Loucy (cell line): Measurements from ENCODE around the gene CPOX.
A peak's percentile ranks its signal among the peaks of the same experiment; 100 is the strongest.
"Not testable (repeated sequence)": the region's sequence is repeated elsewhere in the genome, so short reads cannot be mapped to it uniquely, and the experiment has no call there.

Source experiments
- H2AFZ ChIP-seq: fragments of 200-600 bp; sonication (generic); 2 replicates; pipeline ENCODE4 v1.6.0; 2016; ENCODE audit warnings: antibody characterized with exemption, mild to moderate bottlenecking, low read length, moderate library complexity
- H3F3A ChIP-seq: fragments of 200-600 bp; 2 replicates; pipeline ENCODE4 v1.6.0; 2016; ENCODE audit warnings: antibody characterized with exemption, low read depth, mild to moderate bottlenecking
- H3K27me3 ChIP-seq: fragments of 200-600 bp; sonication (generic); 2 replicates; pipeline ENCODE4 v1.6.1; 2014; ENCODE audit warnings: low read length, mild to moderate bottlenecking; ENCODE audit not compliant: insufficient read depth, poor library complexity, severe bottlenecking
- H3K36me3 ChIP-seq: fragments of 200-600 bp; sonication (generic); 2 replicates; pipeline ENCODE4 v1.6.1; 2016; ENCODE audit warnings: low read length; ENCODE audit not compliant: insufficient read depth
- H3K4me1 ChIP-seq: fragments of 200-600 bp; sonication (generic); 2 replicates; pipeline ENCODE4 v1.5.1; 2014; ENCODE audit warnings: low read length, mild to moderate bottlenecking; ENCODE audit not compliant: insufficient read depth, poor library complexity, severe bottlenecking
- H3K4me2 ChIP-seq: fragments of 200-600 bp; sonication (generic); 2 replicates; pipeline ENCODE4 v1.6.0; 2014; ENCODE audit warnings: antibody characterized with exemption, low read length, low read depth, mild to moderate bottlenecking; ENCODE audit not compliant: poor library complexity, severe bottlenecking
- H3K4me3 ChIP-seq: fragments of 200-600 bp; sonication (generic); 2 replicates; pipeline ENCODE4 v1.5.1; 2014; ENCODE audit warnings: low read length, mild to moderate bottlenecking, mixed read lengths; ENCODE audit not compliant: poor library complexity, severe bottlenecking
- H3K79me2 ChIP-seq: fragments of 200-600 bp; sonication (generic); 2 replicates; pipeline ENCODE4 v1.6.1; 2014; ENCODE audit warnings: low read length; ENCODE audit not compliant: insufficient read depth
- H3K9ac ChIP-seq: fragments of 200-600 bp; sonication (generic); 2 replicates; pipeline ENCODE4 v1.6.0; 2014; ENCODE audit warnings: mild to moderate bottlenecking, low read depth, low read length, moderate library complexity; ENCODE audit not compliant: poor library complexity, severe bottlenecking
- H3K9me2 ChIP-seq: fragments of 200-600 bp; sonication (generic); replicated peaks from 2 replicates; pipeline ENCODE4 v1.6.1; 2016; ENCODE audit warnings: low read depth, low read length, mixed read lengths
- H3K9me3 ChIP-seq: fragments of 200-600 bp; sonication (generic); 2 replicates; pipeline ENCODE4 v1.6.1; 2014; ENCODE audit warnings: mild to moderate bottlenecking, antibody characterized with exemption, low read length, low read depth; ENCODE audit not compliant: insufficient read depth
- H4K20me1 ChIP-seq: fragments of 200-600 bp; sonication (generic); 2 replicates; pipeline ENCODE4 v1.6.0; 2014; ENCODE audit warnings: antibody characterized with exemption, low read length, mild to moderate bottlenecking; ENCODE audit not compliant: insufficient read depth, poor library complexity, severe bottlenecking
- EZH2phosphoT487 ChIP-seq: fragments of 200-600 bp; IDR thresholded peaks from 2 replicates; pipeline ENCODE4 v1.6.1; 2018; ENCODE audit warnings: antibody characterized with exemption, mild to moderate bottlenecking, moderate library complexity, borderline replicate concordance
- TF ChIP-seq, protein P1 (sequence below): fragments of 200-600 bp; sonication (generic); conservative IDR thresholded peaks from 2 replicates; pipeline ENCODE4 v1.5.1; 2014; ENCODE audit warnings: mild to moderate bottlenecking, antibody characterized with exemption, low read length

Gene CPOX

DNA sequence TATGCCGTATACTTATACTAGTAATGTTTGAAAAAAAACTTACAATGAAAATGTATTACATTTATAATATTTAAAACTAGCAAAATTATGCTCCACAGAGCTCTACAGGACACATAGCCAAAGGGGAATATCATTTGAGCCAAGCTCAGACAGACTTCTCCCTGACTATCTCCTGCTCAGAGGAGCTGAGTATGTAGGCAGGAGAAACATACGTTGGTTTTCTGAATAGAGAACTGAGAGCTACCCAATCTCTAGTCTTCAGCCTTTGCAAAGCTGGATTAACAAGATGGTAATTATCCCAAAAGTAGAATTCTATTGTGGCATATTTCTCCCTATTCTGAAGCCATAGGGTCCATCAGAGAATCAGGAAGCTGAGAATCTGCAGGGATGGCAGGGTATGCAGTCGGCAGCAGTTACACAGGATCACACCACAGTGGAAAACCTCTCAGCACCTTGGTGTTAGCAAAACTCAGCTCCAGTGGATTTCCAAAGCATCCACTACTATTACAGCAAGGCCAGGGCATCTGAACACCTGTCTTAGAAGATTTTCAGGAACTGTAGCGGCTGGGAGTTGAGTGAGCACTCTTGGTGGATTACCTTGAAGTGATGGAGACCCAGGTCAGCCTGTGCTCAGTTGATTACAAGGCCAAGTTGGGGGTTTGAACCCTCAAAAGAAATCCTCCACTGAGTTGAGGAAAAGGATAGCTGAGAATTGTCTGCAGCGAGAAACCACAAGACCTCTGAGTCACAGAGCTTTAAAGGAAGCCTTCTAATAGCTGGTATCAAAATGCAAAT lies 31.5 kb downstream of the CPOX start:
- no peak overlapping the region for H3K9ac ChIP-seq
- no peaks in the 10 kb centered on the region for H3K9me2 ChIP-seq
- H3K4me3 ChIP-seq, result no peak overlapping the region
- TF ChIP-seq, protein P1, sequence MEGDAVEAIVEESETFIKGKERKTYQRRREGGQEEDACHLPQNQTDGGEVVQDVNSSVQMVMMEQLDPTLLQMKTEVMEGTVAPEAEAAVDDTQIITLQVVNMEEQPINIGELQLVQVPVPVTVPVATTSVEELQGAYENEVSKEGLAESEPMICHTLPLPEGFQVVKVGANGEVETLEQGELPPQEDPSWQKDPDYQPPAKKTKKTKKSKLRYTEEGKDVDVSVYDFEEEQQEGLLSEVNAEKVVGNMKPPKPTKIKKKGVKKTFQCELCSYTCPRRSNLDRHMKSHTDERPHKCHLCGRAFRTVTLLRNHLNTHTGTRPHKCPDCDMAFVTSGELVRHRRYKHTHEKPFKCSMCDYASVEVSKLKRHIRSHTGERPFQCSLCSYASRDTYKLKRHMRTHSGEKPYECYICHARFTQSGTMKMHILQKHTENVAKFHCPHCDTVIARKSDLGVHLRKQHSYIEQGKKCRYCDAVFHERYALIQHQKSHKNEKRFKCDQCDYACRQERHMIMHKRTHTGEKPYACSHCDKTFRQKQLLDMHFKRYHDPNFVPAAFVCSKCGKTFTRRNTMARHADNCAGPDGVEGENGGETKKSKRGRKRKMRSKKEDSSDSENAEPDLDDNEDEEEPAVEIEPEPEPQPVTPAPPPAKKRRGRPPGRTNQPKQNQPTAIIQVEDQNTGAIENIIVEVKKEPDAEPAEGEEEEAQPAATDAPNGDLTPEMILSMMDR, result no peak
- no peak for TF ChIP-seq EZH2phosphoT487
- H2AFZ ChIP-seq, result no peak overlapping the region
- peak overlapping the region; percentile 31 for H3K4me2 ChIP-seq
- no peaks in the 10 kb centered on the region for H3F3A ChIP-seq
- H3K27me3 ChIP-seq, result no peaks in the 10 kb centered on the region
- no peaks in the 10 kb centered on the region for H3K79me2 ChIP-seq
- H3K9me3 ChIP-seq, result no peaks in the 10 kb centered on the region
- H4K20me1 ChIP-seq, result no peaks in the 10 kb centered on the region
- H3K4me1 ChIP-seq, result peaks cover 43% of the 10 kb centered on the region
- no peaks in the 10 kb centered on the region for H3K36me3 ChIP-seq

- Histone ChIP-seq H3K27me3 (no peaks in the 10 kb centered on the region), H4K20me1 (no peaks in the 10 kb centered on the region), H3K79me2 (no peaks in the 10 kb centered on the region), H3F3A (no peaks in the 10 kb centered on the region), H3K9me2 (no peaks in the 10 kb centered on the region), H3K4me2 (no peak overlapping the region), H3K4me1 (peaks cover 38% of the 10 kb centered on the region), H3K9ac (no peak overlapping the region), H3K36me3 (no peaks in the 10 kb centered on the region), H3K9me3 (no peaks in the 10 kb centered on the region), H2AFZ (no peak overlapping the region), H3K4me3 (no peak overlapping the region)
- TF ChIP-seq EZH2phosphoT487, result no peak
- TF ChIP-seq, protein P1, result no peak
Observed at GRCh38 chr3:98560911-98561310, 32.5 kb downstream of the CPOX start.

DNA sequence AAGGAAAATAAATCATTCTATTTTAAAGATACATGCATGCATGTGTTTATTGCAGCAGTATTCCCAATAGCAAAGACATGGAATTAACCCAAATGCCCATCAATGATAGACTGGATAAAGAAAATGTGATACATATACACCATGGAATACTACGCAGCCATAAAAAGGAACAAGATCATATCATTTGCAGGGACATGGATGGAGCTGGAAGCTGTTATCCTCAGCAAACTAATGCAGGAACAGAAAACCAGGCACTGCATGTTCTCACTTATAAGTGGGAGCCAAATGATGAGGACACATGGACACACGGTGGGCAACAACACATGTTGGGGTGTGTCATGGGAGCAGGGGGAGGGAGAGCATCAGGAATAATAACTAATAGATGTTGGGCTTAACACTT lies 33.6 kb downstream of the CPOX start:
- peaks cover 26% of the 10 kb centered on the region for H3K4me1 ChIP-seq
- H3F3A ChIP-seq, result not testable (repeated sequence)

More for the DNA sequence above, 33.6 kb downstream of the CPOX start:
- H3K27me3 ChIP-seq, H2AFZ ChIP-seq, H3K4me2 ChIP-seq, H3K9ac ChIP-seq, H3K4me3 ChIP-seq, H3K9me2 ChIP-seq, H3K79me2 ChIP-seq, H3K9me3 ChIP-seq, H3K36me3 ChIP-seq, H4K20me1 ChIP-seq: not testable (repeated sequence)
